Lung (tissue), 12 donors: ENCODE measurements around the gene ZRANB1. TPM values are rescaled to one million over a fixed set of nuclear protein-coding genes. Genes with fewer than 3 reads are reported as not detected.

Source experiments
- ATAC-seq: fragments of 200-7000 bp; cut with Tn5 transposase; one replicate; pipeline ENCODE4 v1.9.1; 2020; ENCODE audit warnings: moderate number of reproducible peaks; ENCODE audit not compliant: insufficient read depth, low FRiP score
- DNase-seq, 3 donors: peaks; one replicate each; pipeline ENCODE4 v3.0.0-alpha.2; 2013 to 2017
- H3K27ac ChIP-seq, 2 donors: one replicate each; pipeline ENCODE4 v1.5.1; 2013; ENCODE audit warnings: mild to moderate bottlenecking in 2 of 2, moderate library complexity in 2 of 2, control low read depth in 1 of 2, inconsistent platforms in 1 of 2, low read depth in 1 of 2, low read length in 1 of 2
- H3K27me3 ChIP-seq, 3 donors: one replicate each; pipeline ENCODE4 v1.5.1; 2013; ENCODE audit warnings: low read length in 2 of 3; ENCODE audit not compliant: control insufficient read depth in 3 of 3, insufficient read depth in 3 of 3
- H3K36me3 ChIP-seq, 4 donors: one replicate each; pipeline ENCODE4 v1.5.1; 2013; ENCODE audit warnings: low read length in 4 of 4, mild to moderate bottlenecking in 1 of 4, moderate library complexity in 1 of 4; ENCODE audit not compliant: control insufficient read depth in 4 of 4, insufficient read depth in 4 of 4
- H3K4me1 ChIP-seq, 5 donors: one replicate each; pipeline ENCODE4 v1.5.1; 2013; ENCODE audit warnings: low read length in 5 of 5, mild to moderate bottlenecking in 2 of 5, moderate library complexity in 1 of 5; ENCODE audit not compliant: control insufficient read depth in 5 of 5, insufficient read depth in 5 of 5
- H3K4me3 ChIP-seq: one replicate; pipeline ENCODE4 v1.5.1; 2013; ENCODE audit warnings: mild to moderate bottlenecking, control low read depth, moderate library complexity
- H3K9ac ChIP-seq, 2 donors: one replicate each; pipeline ENCODE4 v1.5.1; 2013; ENCODE audit warnings: low read length in 2 of 2, control low read depth in 1 of 2; ENCODE audit not compliant: insufficient read depth in 1 of 2
- H3K9me3 ChIP-seq, 4 donors: one replicate each; pipeline ENCODE4 v1.5.1; 2013; ENCODE audit warnings: low read length in 3 of 4, mild to moderate bottlenecking in 1 of 4, moderate library complexity in 1 of 4; ENCODE audit not compliant: control insufficient read depth in 4 of 4, insufficient read depth in 3 of 4
- WGBS, 2 donors: extraction: QIAGEN DNeasy Blood & Tissue Kit; methylation state at CpG; one replicate each; pipeline ENCODE4 v1.1.7; 2013; 5-methylcytosine and 5-hydroxymethylcytosine counted together
- polyA plus RNA-seq, 2 donors: library from polyadenylated mRNA; stranded (reverse); fragments of 200-250 nt; gene quantifications; one replicate each; pipeline ENCODE4 v1.2.1, GENCODE V29; 2013
- total RNA-seq, 2 donors: library from RNA; depleted of rRNA in 1 of 2; stranded (reverse); fragments of >200 nt in 1 of 2; gene quantifications; one replicate each; pipeline ENCODE4 v1.2.1, GENCODE V29; 2014 to 2021
- TF ChIP-seq, protein P1 (sequence below): IDR thresholded peaks from 2 replicates; pipeline ENCODE4 v1.5.1; 2012; ENCODE audit warnings: mild to moderate bottlenecking; ENCODE audit errors: control extremely low read depth, extremely low read depth
- donor health status: control.
- donor health status: control.
- donor health status: Bipolar disorder and iron deficiency.
- donor health status: healthy.
- donor health status: DM: yes; HTN: yes; CAD: no.

The ZRANB1 gene
- total and polyA plus RNA-seq, 4 donors, result 6.3 to 45.5 (median 10.8) TPM

DNA sequence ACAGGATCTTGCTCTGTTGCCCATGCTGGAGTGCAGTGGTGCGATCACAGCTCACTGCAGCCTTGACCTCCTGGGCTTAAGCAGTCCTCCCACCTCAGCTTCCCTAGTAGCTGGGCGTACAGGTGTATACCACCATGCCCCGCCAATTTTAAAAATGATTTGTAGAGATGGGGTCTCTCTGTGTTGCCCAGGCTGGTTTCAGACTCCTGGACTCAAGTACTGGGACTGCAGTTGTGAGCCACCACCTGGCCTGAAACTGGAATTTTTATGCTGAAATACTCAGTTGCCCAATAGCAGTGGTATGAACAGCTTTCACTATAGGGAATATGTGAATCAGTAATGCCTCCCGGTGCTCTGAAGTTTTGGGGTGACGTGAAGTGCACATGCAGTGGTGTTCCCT, 7.6 kb downstream of the ZRANB1 start:
- H3K9ac ChIP-seq, result no peak overlapping the region
- no peak overlapping the region for H3K4me3 ChIP-seq
- peaks cover 0 to 8% (median 2%) of the 10 kb centered on the region in 4 donors for H3K36me3 ChIP-seq
- peaks cover 6 to 28% (median 8%) of the 10 kb centered on the region in 5 donors for H3K4me1 ChIP-seq
- TF ChIP-seq, protein P1, sequence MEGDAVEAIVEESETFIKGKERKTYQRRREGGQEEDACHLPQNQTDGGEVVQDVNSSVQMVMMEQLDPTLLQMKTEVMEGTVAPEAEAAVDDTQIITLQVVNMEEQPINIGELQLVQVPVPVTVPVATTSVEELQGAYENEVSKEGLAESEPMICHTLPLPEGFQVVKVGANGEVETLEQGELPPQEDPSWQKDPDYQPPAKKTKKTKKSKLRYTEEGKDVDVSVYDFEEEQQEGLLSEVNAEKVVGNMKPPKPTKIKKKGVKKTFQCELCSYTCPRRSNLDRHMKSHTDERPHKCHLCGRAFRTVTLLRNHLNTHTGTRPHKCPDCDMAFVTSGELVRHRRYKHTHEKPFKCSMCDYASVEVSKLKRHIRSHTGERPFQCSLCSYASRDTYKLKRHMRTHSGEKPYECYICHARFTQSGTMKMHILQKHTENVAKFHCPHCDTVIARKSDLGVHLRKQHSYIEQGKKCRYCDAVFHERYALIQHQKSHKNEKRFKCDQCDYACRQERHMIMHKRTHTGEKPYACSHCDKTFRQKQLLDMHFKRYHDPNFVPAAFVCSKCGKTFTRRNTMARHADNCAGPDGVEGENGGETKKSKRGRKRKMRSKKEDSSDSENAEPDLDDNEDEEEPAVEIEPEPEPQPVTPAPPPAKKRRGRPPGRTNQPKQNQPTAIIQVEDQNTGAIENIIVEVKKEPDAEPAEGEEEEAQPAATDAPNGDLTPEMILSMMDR, result no peak
- no peak overlapping the region for H3K27ac ChIP-seq
- 92 to 95% methylated on average over 5 of the region's 5 CpGs for WGBS, 2 donors
- ATAC-seq (no peak), DNase-seq (no peak)
- no peaks in the 10 kb centered on the region for H3K27me3 ChIP-seq
- no peaks in the 10 kb centered on the region for H3K9me3 ChIP-seq

DNA sequence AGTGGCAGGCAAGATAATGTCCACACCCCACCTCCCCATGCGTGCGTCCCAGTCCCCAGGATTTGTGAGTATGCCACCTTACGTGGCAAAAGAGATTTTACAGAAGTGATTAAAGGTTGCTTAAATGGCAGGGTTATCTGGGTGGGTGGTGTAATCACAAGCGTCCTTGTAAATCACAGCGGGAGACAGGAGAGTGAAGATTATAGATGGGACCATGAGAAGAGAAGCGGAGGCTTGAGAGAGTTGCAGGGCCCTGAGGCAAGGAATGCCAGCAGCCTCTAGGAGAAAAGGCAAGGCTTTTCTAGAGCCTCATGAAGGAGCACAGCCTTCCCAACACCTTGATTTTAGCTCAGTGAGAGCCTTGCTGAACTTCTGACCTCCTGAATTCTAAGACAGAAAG, 10.2 kb downstream of the ZRANB1 start:
- no peak overlapping the region for H3K9ac ChIP-seq
- H3K27ac ChIP-seq, result no peak overlapping the region
- 75 to 92% methylated on average over 6 of the region's 6 CpGs for WGBS, 2 donors
- no peak for ATAC-seq
- H3K4me3 ChIP-seq, result no peak overlapping the region
- H3K27me3 ChIP-seq, result no peaks in the 10 kb centered on the region
- peaks cover 1 to 26% (median 8%) of the 10 kb centered on the region in 5 donors for H3K4me1 ChIP-seq
- H3K36me3 ChIP-seq, result peaks cover 0 to 6% (median 2%) of the 10 kb centered on the region in 4 donors
- TF ChIP-seq, protein P1, result no peak
- no peak for DNase-seq
- H3K9me3 ChIP-seq, result no peaks in the 10 kb centered on the region

DNA sequence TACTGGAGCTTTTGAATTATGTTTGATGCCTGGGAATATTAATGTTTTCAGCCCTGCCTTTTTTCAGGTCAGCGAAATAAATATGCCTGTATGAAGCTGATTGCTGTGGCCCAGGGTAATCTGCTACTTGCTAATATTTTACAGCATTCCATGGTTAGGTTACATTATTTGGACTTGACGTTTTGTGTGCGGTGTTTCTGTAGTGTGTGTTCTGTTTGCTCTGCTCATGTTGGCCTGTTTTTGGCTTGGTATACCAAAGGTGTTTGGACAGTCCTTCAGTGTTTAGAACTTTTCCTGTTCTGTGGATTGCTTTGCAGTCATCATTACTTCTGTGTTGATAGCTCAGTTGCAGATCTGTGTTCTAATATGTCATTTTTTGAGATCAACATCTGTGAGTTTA, 11.5 kb downstream of the ZRANB1 start:
- Histone ChIP-seq H3K36me3 (peaks cover 0 to 4% (median 2%) of the 10 kb centered on the region in 4 donors), H3K4me1 (peaks cover 2 to 23% (median 8%) of the 10 kb centered on the region in 5 donors), H3K4me3 (no peak overlapping the region), H3K27ac (no peak overlapping the region), H3K9me3 (no peaks in the 10 kb centered on the region), H3K27me3 (no peaks in the 10 kb centered on the region), H3K9ac (no peak overlapping the region)
- ATAC-seq (no peak), DNase-seq (no peak)
- TF ChIP-seq, protein P1, result no peak
- 71 to 77% methylated on average over 3 of the region's 3 CpGs for WGBS, 2 donors

- DNase-seq (peak; percentile 26 to 83 (median 76)), ATAC-seq (no peak)
- H3K27me3 ChIP-seq, result no peaks in the 10 kb centered on the region
- peaks cover 0 to 2% (median 0%) of the 10 kb centered on the region in 4 donors for H3K36me3 ChIP-seq
- TF ChIP-seq, protein P1, result no peak
- no peak overlapping the region for H3K9ac ChIP-seq
- peaks cover 2 to 23% (median 8%) of the 10 kb centered on the region in 5 donors for H3K4me1 ChIP-seq
- H3K9me3 ChIP-seq, result no peaks in the 10 kb centered on the region
- 67 to 75% methylated on average over 7 of the region's 7 CpGs for WGBS, 2 donors
- H3K4me3 ChIP-seq, result no peak overlapping the region
- no peak overlapping the region for H3K27ac ChIP-seq
Observed at GRCh38 chr10:124955243-124955642, 13.3 kb downstream of the ZRANB1 start.
